22Rv1 (cell line): Measurements from ENCODE around the gene UBE2K.
"Not testable (repeated sequence)": the region's sequence is repeated elsewhere in the genome, so short reads cannot be mapped to it uniquely, and the experiment has no call there.

Experiments used
- H3K27ac ChIP-seq: fragments of 450-650 bp; 2 replicates; pipeline ENCODE4 v1.5.1; 2017
- ZFX ChIP-seq: fragments of 450-650 bp; IDR thresholded peaks from 2 replicates; pipeline ENCODE4 v1.6.1; 2017; ENCODE audit warnings: antibody characterized with exemption, borderline replicate concordance
- TF ChIP-seq, protein P1 (sequence below): fragments of 450-650 bp; IDR thresholded peaks from 2 replicates; pipeline ENCODE4 v1.5.1; 2017; ENCODE audit warnings: mild to moderate bottlenecking

The UBE2K gene

GRCh38 chr4:39719804-39720580 is 22.1 kb downstream of the UBE2K start:
- H3K27ac ChIP-seq: no peak overlapping the region
- TF ChIP-seq, protein P1, sequence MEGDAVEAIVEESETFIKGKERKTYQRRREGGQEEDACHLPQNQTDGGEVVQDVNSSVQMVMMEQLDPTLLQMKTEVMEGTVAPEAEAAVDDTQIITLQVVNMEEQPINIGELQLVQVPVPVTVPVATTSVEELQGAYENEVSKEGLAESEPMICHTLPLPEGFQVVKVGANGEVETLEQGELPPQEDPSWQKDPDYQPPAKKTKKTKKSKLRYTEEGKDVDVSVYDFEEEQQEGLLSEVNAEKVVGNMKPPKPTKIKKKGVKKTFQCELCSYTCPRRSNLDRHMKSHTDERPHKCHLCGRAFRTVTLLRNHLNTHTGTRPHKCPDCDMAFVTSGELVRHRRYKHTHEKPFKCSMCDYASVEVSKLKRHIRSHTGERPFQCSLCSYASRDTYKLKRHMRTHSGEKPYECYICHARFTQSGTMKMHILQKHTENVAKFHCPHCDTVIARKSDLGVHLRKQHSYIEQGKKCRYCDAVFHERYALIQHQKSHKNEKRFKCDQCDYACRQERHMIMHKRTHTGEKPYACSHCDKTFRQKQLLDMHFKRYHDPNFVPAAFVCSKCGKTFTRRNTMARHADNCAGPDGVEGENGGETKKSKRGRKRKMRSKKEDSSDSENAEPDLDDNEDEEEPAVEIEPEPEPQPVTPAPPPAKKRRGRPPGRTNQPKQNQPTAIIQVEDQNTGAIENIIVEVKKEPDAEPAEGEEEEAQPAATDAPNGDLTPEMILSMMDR: no peak
- no peak for TF ChIP-seq ZFX

GRCh38 chr4:39721273-39721672 is 23.3 kb downstream of the UBE2K start:
- H3K27ac ChIP-seq: not testable (repeated sequence)

DNA sequence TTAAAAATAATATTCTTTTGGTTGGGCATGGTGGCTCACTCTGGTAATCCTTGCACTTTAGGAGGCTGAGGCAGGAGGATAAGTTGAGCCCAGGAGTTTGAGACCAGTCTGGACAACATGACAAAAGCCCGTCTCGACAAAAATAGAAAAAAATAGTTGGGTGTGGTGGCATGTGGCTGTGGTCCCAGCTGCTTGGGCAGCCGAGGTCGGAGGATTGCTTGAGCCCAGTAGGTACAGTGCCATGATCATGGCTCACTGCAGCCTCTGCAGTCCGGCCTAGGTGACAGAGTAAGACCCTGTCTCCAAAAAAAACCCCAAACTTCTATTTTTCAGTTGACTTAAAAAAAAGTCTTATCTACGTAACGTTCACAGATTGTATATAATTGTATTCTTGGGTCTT is 23.9 kb downstream of the UBE2K start:
- no peak for TF ChIP-seq ZFX
- TF ChIP-seq, protein P1: no peak
- H3K27ac ChIP-seq: no peak overlapping the region

DNA sequence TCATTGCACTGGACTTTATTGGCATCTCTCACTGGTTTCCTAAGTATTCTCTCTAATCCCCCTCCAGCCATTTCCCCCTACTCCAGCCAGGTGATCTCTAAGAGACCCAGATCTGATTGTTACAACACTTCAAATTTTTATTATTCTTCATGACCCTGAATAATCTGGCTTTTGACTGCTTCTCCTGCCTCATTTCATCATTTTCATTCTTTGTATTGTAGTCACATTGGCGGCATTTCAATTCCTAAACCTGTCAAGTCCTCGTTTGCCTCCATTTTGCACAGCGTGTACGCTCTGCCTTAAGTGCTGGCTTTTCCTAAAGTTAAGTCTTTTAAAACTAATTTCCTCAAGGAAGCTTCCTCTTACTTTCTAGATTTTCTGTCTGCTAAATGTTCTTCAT is 31.6 kb downstream of the UBE2K start:
- no peak for TF ChIP-seq ZFX
- TF ChIP-seq, protein P1: no peak
- H3K27ac ChIP-seq: no peak overlapping the region

DNA sequence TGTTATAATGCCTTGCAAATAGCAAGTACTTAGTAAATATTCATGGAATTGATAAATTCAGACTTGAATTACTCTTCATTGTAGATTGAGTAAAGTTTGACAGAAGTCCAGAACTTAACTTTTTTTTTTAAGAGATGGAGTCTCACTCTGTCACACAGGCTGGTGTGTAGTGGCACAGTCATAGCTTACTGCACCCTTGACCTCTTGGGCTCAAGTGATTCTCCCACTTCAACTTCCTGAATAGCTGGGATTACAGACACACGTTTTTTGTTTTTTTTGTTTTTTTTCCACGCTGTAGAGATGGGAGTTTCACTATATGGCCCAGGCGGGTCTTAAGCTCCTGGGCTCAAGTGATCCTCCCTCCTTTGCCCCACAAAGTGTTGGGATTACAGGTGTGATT is 32.1 kb downstream of the UBE2K start:
- no peak overlapping the region for H3K27ac ChIP-seq
- TF ChIP-seq, protein P1: no peak
- TF ChIP-seq ZFX: no peak

DNA sequence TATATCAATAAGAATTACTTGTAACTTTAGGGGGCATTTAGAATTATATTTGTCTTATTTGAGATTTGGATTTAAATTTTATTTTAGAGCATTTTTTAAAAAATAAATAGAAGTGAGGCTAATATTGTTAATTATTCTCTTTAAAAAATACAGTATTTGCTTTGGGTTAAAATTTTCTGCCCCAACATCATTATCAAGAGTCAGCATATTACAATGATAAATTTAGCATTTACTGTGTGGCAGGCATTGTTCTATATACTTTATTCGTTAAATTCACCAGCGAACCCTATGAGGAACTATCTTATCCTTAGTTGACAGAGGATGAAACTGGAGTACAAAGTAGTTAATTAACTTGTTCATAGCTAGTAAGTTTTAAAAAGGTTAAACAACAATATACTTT is 34.0 kb downstream of the UBE2K start:
- TF ChIP-seq, protein P1: no peak
- TF ChIP-seq ZFX: no peak
- H3K27ac ChIP-seq: no peak overlapping the region

GRCh38 chr4:39732728-39733127 is 34.8 kb downstream of the UBE2K start:
- TF ChIP-seq, protein P1: no peak
- no peak for TF ChIP-seq ZFX
- H3K27ac ChIP-seq: no peak overlapping the region

GRCh38 chr4:39739591-39739990 is 41.7 kb downstream of the UBE2K start:
- H3K27ac ChIP-seq: not testable (repeated sequence)
